Activated CD8-positive, alpha-beta memory T cell treated with anti-CD3 and anti-CD28 coated beads for 1 hour (primary cell): ENCODE results near the gene ZNF451.
"Not testable (repeated sequence)": the region's sequence is repeated elsewhere in the genome, so short reads cannot be mapped to it uniquely, and the experiment has no call there.

Experiments used
- DNase-seq, 2 donors: peaks; one replicate each; pipeline ENCODE4 v3.0.0-alpha.2; 2020; ENCODE audit warnings: low read depth in 1 of 2; ENCODE audit errors: extremely low read depth in 1 of 2

The ZNF451 gene

GRCh38 chr6:57089265-57089664 lies 723 bp upstream of the ZNF451 start:
- DNase-seq = no peak

- DNase-seq = not testable (repeated sequence)
These were observed 575 bp downstream of the ZNF451 start for GRCh38 chr6:57090458-57091067.

- DNase-seq = not testable (repeated sequence)
These were observed 1.4 kb downstream of the ZNF451 start for GRCh38 chr6:57091375-57091774.

- DNase-seq = no peak
These were observed 4.7 kb downstream of the ZNF451 start for GRCh38 chr6:57094689-57095088.

- no peak for DNase-seq
These were observed 7.6 kb downstream of the ZNF451 start for GRCh38 chr6:57097596-57097995.

- DNase-seq = no peak
These were observed 13.0 kb downstream of the ZNF451 start for GRCh38 chr6:57102976-57103375.

- no peak for DNase-seq
These were observed 14.3 kb downstream of the ZNF451 start for GRCh38 chr6:57104336-57104735.

- no peak for DNase-seq
These were observed 17.0 kb downstream of the ZNF451 start for GRCh38 chr6:57106990-57107389.

GRCh38 chr6:57108691-57109090 lies 18.7 kb downstream of the ZNF451 start:
- DNase-seq = no peak

GRCh38 chr6:57109880-57110279 lies 19.9 kb downstream of the ZNF451 start:
- no peak for DNase-seq

- no peak for DNase-seq
These were observed 23.1 kb downstream of the ZNF451 start for GRCh38 chr6:57113105-57113504.

- DNase-seq = no peak
These were observed 26.8 kb downstream of the ZNF451 start for GRCh38 chr6:57116776-57117175.

GRCh38 chr6:57117796-57118195 lies 27.8 kb downstream of the ZNF451 start:
- DNase-seq = no peak

GRCh38 chr6:57123111-57123510 lies 33.1 kb downstream of the ZNF451 start:
- DNase-seq = no peak

GRCh38 chr6:57127763-57128162 lies 37.8 kb downstream of the ZNF451 start:
- DNase-seq = no peak

GRCh38 chr6:57130661-57131177 lies 40.7 kb downstream of the ZNF451 start:
- DNase-seq = no peak

GRCh38 chr6:57134954-57135353 lies 45.0 kb downstream of the ZNF451 start:
- DNase-seq = no peak

- no peak for DNase-seq
These were observed 45.9 kb downstream of the ZNF451 start for GRCh38 chr6:57135885-57136284.

- DNase-seq = no peak
These were observed 47.4 kb downstream of the ZNF451 start for GRCh38 chr6:57137350-57137749.

GRCh38 chr6:57138026-57138425 lies 48.0 kb downstream of the ZNF451 start:
- DNase-seq = no peak

- DNase-seq = no peak
These were observed 51.6 kb downstream of the ZNF451 start for GRCh38 chr6:57141451-57142177.

GRCh38 chr6:57142178-57142525 lies 52.2 kb downstream of the ZNF451 start:
- DNase-seq = no peak

GRCh38 chr6:57143690-57144089 lies 53.7 kb downstream of the ZNF451 start:
- no peak for DNase-seq
